Right renal cortex interstitium (tissue), 3 donors: Measurements from ENCODE around the gene CEACAM19. TPM values are rescaled to one million over a fixed set of nuclear protein-coding genes. Genes with fewer than 3 reads are reported as not detected.

Source experiments
- DNase-seq, 3 donors: peaks; one replicate each; pipeline ENCODE4 v3.0.0-alpha.2; 2013; ENCODE audit warnings: low read depth in 3 of 3, low spot score in 2 of 3
- polyA plus RNA-seq, 3 donors: library from polyadenylated mRNA; unstranded; fragments of 120-200 nt; gene quantifications; one replicate each; pipeline ENCODE4 v1.2.1, GENCODE V29; 2013; ENCODE audit not compliant: insufficient read length in 3 of 3

Gene CEACAM19
- polyA plus RNA-seq, 3 donors, result 9.3 to 10.9 (median 10.5) TPM

GRCh38 chr19:44644402-44645016 lies 26.8 kb upstream of the CEACAM19 start:
- peak in 1 of 3 donors; percentile 63 for DNase-seq

GRCh38 chr19:44645407-44646048 lies 25.8 kb upstream of the CEACAM19 start:
- no peak for DNase-seq

GRCh38 chr19:44646049-44646416 lies 25.2 kb upstream of the CEACAM19 start:
- DNase-seq, result no peak

- DNase-seq, result no peak
These were observed 24.1 kb upstream of the CEACAM19 start for GRCh38 chr19:44647144-44647543.

GRCh38 chr19:44648631-44649251 lies 22.5 kb upstream of the CEACAM19 start:
- DNase-seq, result no peak

- no peak for DNase-seq
These were observed 21.6 kb upstream of the CEACAM19 start for GRCh38 chr19:44649578-44650145.

GRCh38 chr19:44653343-44653742 lies 17.9 kb upstream of the CEACAM19 start:
- DNase-seq, result no peak

GRCh38 chr19:44653977-44654774 lies 17.1 kb upstream of the CEACAM19 start:
- no peak for DNase-seq

- peak in 1 of 3 donors; percentile 51 for DNase-seq
These were observed 13.9 kb upstream of the CEACAM19 start for GRCh38 chr19:44657211-44657921.

GRCh38 chr19:44658069-44658733 lies 13.1 kb upstream of the CEACAM19 start:
- no peak for DNase-seq

GRCh38 chr19:44660081-44660480 lies 11.2 kb upstream of the CEACAM19 start:
- no peak for DNase-seq

GRCh38 chr19:44661205-44661604 lies 10.1 kb upstream of the CEACAM19 start:
- no peak for DNase-seq

- no peak for DNase-seq
These were observed 9.4 kb upstream of the CEACAM19 start for GRCh38 chr19:44661904-44662303.

- no peak for DNase-seq
These were observed 8.4 kb upstream of the CEACAM19 start for GRCh38 chr19:44662691-44663385.

- no peak for DNase-seq
These were observed 7.3 kb upstream of the CEACAM19 start for GRCh38 chr19:44663996-44664395.

GRCh38 chr19:44664976-44665375 lies 6.3 kb upstream of the CEACAM19 start:
- DNase-seq, result no peak

- DNase-seq, result no peak
These were observed 4.3 kb upstream of the CEACAM19 start for GRCh38 chr19:44666852-44667556.

- no peak for DNase-seq
These were observed 2.1 kb upstream of the CEACAM19 start for GRCh38 chr19:44668985-44669764.
